ENCODE data around the gene CFAP91. TPM values are rescaled to one million over a fixed set of nuclear protein-coding genes. Genes with fewer than 3 reads are reported as not detected.

CFAP91 gene
- total RNA-seq, 4 donors from 2014 or later, result 0.34 to 9.5 (median 1.9) TPM

DNA sequence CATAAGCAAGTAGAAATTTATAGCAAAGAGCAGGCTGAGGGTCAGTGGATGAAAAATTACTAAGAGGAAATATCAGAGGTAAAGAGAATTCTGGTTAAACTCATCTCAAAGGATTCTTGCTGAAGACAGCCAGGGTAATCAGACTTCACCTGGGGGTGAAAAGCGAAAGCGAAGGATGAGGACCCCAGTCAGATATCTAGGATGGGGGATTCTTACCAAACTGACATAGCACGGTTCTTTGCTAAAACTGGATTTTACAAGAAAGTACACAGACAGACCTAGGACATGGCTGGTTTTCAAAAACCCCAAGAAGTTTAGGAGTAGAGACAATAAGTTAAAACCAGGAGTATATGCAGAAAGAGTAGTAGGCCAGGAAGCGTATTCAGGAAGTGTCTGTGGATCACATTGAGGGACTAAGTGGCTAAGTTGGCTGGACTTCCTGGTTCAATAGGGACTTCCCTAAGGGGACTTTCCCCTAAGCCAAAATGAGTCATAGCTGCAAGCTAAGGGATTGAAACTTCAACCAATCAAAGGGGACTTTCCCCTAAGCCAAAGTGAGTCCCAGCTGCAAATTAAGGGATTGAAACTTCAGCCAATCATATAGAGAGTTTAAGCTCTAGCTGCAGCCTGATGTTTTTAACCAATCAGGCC is 2.4 kb upstream of the CFAP91 start:
- Histone ChIP-seq H3K4me3 (no peak overlapping the region), H3K4me1 (peaks cover 20% of the 10 kb centered on the region), H3K9me3 (no peaks in the 10 kb centered on the region), H3K27ac (no peak overlapping the region), H3K27me3 (no peaks in the 10 kb centered on the region), H3K36me3 (no peaks in the 10 kb centered on the region)
- WGBS, result 76% methylated on average over 4 of the region's 4 CpGs
- no peak for DNase-seq (ENCODE audit: low spot score in 2 of 2)
- TF ChIP-seq POLR2A (IDR thresholded peaks at IDR 0.05) (no peak), POLR2AphosphoS5 (IDR thresholded peaks at IDR 0.05) (no peak), EP300 (IDR thresholded peaks at IDR 0.05) (no peak)
- TF ChIP-seq, protein P1, sequence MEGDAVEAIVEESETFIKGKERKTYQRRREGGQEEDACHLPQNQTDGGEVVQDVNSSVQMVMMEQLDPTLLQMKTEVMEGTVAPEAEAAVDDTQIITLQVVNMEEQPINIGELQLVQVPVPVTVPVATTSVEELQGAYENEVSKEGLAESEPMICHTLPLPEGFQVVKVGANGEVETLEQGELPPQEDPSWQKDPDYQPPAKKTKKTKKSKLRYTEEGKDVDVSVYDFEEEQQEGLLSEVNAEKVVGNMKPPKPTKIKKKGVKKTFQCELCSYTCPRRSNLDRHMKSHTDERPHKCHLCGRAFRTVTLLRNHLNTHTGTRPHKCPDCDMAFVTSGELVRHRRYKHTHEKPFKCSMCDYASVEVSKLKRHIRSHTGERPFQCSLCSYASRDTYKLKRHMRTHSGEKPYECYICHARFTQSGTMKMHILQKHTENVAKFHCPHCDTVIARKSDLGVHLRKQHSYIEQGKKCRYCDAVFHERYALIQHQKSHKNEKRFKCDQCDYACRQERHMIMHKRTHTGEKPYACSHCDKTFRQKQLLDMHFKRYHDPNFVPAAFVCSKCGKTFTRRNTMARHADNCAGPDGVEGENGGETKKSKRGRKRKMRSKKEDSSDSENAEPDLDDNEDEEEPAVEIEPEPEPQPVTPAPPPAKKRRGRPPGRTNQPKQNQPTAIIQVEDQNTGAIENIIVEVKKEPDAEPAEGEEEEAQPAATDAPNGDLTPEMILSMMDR (IDR thresholded peaks at IDR 0.05), result no peak

DNA sequence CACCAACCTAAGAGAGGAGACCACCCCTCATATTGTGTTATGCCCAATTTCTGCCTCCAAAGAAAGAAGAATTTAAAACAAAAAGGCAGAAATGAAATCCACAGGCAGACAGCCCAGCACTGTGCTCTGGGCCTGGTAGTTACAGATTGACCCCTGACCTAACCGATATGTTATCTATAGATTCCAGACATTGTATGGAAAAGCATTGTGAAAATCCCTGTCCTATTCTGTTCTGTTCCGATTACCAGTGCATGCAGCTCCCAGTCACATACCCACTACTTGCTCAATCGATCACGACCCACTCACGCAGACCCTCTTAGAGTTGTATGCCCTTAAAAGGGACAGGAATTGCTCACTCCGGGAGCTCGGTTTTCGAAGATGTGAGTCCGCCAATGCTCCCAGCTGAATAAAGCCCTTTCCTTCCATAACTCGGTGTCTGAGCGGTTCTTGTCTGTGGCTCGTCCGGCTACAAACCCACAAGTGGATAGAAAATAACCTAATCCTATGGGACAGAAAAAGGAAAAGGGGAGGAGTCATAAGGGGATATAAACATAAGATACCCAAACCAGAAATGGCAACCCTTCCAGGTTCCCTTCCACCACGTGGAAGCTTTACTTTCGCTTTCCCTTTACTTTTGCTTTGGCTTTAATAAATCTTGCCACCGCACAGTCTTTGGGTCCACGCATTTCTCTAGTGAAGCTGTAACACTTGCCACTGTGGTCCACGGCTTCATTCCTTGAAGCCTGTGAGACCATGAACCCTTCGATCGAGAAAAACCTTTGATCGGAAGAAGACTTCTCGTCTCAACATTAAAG is 1.7 kb upstream of the CFAP91 start:
- Histone ChIP-seq H3K27ac (no peak overlapping the region), H3K27me3 (no peaks in the 10 kb centered on the region), H3K9me3 (no peaks in the 10 kb centered on the region), H3K4me3 (no peak overlapping the region), H3K36me3 (no peaks in the 10 kb centered on the region), H3K4me1 (peaks cover 20% of the 10 kb centered on the region)
- WGBS, result 85% methylated on average over 9 of the region's 22 CpGs
- no peak for DNase-seq (ENCODE audit: low spot score in 2 of 2)
- TF ChIP-seq EP300 (IDR thresholded peaks at IDR 0.05), result no peak
- TF ChIP-seq POLR2A (IDR thresholded peaks at IDR 0.05), result no peak
- no peak for TF ChIP-seq POLR2AphosphoS5 (IDR thresholded peaks at IDR 0.05)
- TF ChIP-seq, protein P1 (IDR thresholded peaks at IDR 0.05), result no peak

GRCh38 chr3:119703820-119704531 is 1.2 kb downstream of the CFAP91 start:
- no peak overlapping the region for H3K4me3 ChIP-seq
- peaks cover 20% of the 10 kb centered on the region for H3K4me1 ChIP-seq
- no peak overlapping the region for H3K27ac ChIP-seq
- no peaks in the 10 kb centered on the region for H3K9me3 ChIP-seq
- no peaks in the 10 kb centered on the region for H3K36me3 ChIP-seq
- H3K27me3 ChIP-seq, result no peaks in the 10 kb centered on the region
- TF ChIP-seq, protein P1 (IDR thresholded peaks at IDR 0.05), result no peak
- TF ChIP-seq POLR2A (IDR thresholded peaks at IDR 0.05), result no peak
- TF ChIP-seq EP300 (IDR thresholded peaks at IDR 0.05), result no peak
- no peak for TF ChIP-seq POLR2AphosphoS5 (IDR thresholded peaks at IDR 0.05)
- WGBS, result 63% methylated on average over 8 of the region's 8 CpGs
- DNase-seq (ENCODE audit: low spot score in 2 of 2), result no peak

GRCh38 chr3:119715105-119715504 is 12.3 kb downstream of the CFAP91 start:
- no peak overlapping the region for H3K4me3 ChIP-seq

More at GRCh38 chr3:119715105-119715504, 12.3 kb downstream of the CFAP91 start:
- no peak for TF ChIP-seq POLR2A (IDR thresholded peaks at IDR 0.05)
- no peak for TF ChIP-seq POLR2AphosphoS5 (IDR thresholded peaks at IDR 0.05)
- TF ChIP-seq, protein P1 (IDR thresholded peaks at IDR 0.05), result no peak
- no peak for TF ChIP-seq EP300 (IDR thresholded peaks at IDR 0.05)
- Histone ChIP-seq H3K36me3 (no peaks in the 10 kb centered on the region), H3K9me3 (no peaks in the 10 kb centered on the region), H3K27ac (no peak overlapping the region), H3K27me3 (no peaks in the 10 kb centered on the region), H3K4me1 (no peaks in the 10 kb centered on the region)
- no peak for DNase-seq (ENCODE audit: low spot score in 2 of 2)
- WGBS, result 95% methylated on average over 2 of the region's 2 CpGs

Measured in suprapubic skin (tissue), 4 donors.